Epithelial cell of alveolus of lung (primary cell): ENCODE measurements around the gene SMIM10. TPM values are rescaled to one million over a fixed set of nuclear protein-coding genes. Genes with fewer than 3 reads are reported as not detected.

Experiments used
- total RNA-seq: library from RNA; depleted of rRNA; stranded (reverse); fragments of >200 nt; gene quantifications from 2 replicates; pipeline ENCODE4 v1.2.1, GENCODE V29; 2015

The SMIM10 gene
- total RNA-seq = 7.1 and 11.3 TPM in 2 replicates

DNA sequence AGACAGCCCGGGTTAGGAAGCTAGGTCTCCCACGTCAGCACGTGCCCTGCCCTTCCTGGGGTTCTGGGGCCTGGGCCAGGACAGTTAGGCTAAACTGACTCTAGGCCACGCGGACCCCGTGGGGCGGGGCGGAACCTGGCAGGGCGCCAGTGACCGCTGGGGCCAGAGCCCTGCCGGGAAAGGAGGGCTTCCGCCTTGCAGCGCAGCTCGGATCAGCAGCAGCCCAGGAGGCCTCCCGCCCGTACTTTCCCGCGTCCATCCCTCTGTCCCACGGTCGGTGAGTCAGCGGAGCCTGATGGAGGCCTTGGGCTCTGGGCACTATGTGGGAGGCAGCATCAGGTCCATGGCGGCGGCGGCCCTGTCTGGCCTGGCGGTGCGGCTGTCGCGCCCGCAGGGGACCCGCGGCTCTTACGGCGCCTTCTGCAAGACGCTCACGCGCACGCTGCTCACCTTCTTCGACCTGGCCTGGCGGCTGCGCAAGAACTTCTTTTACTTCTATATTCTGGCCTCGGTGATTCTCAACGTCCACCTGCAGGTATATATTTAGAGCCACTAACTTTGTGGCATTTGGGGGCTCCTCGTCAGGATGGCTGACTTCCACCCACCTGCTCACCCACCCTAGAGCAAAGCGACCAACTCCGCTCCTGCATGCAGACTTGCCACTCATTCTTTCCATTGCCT lies at the start of gene SMIM10:
Gene SMIM10, plus strand, starts transcription at position 191 of the 681 bp plus-strand sequence. Its CDS starts 105 bp downstream, at position 296.

Other genes with a start within 250 kb of the SMIM10 start
- 11.2 and 18.4 TPM in 2 replicates for gene PABIR2, start 193.8 kb upstream of the SMIM10 start, total RNA-seq
- gene MOSPD1, start 75.7 kb upstream of the SMIM10 start, total RNA-seq = 20.3 and 26.0 TPM in 2 replicates
- 17.1 and 18.4 TPM in 2 replicates for gene RTL8B, start 31.6 kb downstream of the SMIM10 start, total RNA-seq
- gene RTL8C, start 41.4 kb downstream of the SMIM10 start, total RNA-seq = 215 and 239 TPM in 2 replicates
- 26.2 and 48.4 TPM in 2 replicates for gene RTL8A, start 61.1 kb downstream of the SMIM10 start, total RNA-seq
- gene SMIM10L2B, start 107.7 kb downstream of the SMIM10 start, total RNA-seq = 2.2 and 4.6 TPM in 2 replicates
- gene ETDB, start 129.5 kb downstream of the SMIM10 start, total RNA-seq = not detected in 2 replicates
- not detected in 2 replicates for gene CT55, start 180.4 kb downstream of the SMIM10 start, total RNA-seq